GM12878 (cell line): ENCODE results near the gene IFRD1. TPM values are rescaled to one million over a fixed set of nuclear protein-coding genes. Genes with fewer than 3 reads are reported as not detected.

Experiments
- ATF7 ChIP-seq: fragments of 450-650 bp; IDR thresholded peaks from 2 replicates; pipeline ENCODE4 v1.6.1; 2016; ENCODE audit warnings: low read depth, mild to moderate bottlenecking
- CBX5 ChIP-seq: sonication (generic); IDR thresholded peaks from 2 replicates; pipeline ENCODE4 v1.6.1; 2016; ENCODE audit warnings: low read depth, moderate library complexity, mild to moderate bottlenecking, inconsistent platforms
- EED ChIP-seq: sonication (generic); IDR thresholded peaks from 2 replicates; pipeline ENCODE4 v1.6.1; 2016; ENCODE audit warnings: antibody characterized with exemption, low read depth
- NFYA ChIP-seq: IDR thresholded peaks from 2 replicates; pipeline ENCODE4 v1.6.1; 2011; ENCODE audit warnings: low read depth, mild to moderate bottlenecking, low read length, improper control_type of control experiment, borderline replicate concordance
- PAX8 ChIP-seq: fragments of 450-650 bp; IDR thresholded peaks from 2 replicates; pipeline ENCODE4 v1.6.1; 2017; ENCODE audit warnings: mild to moderate bottlenecking, moderate library complexity
- SREBF1 ChIP-seq: IDR thresholded peaks from 2 replicates; pipeline ENCODE4 v1.6.1; 2012; ENCODE audit warnings: mild to moderate bottlenecking, low read length
- TCF7 ChIP-seq: IDR thresholded peaks from 2 replicates; pipeline ENCODE4 v1.6.1; 2014; ENCODE audit warnings: antibody characterized with exemption, borderline replicate concordance
- ZNF274 ChIP-seq: IDR thresholded peaks from one replicate; pipeline ENCODE4 v1.8.0; 2011; ENCODE audit not compliant: insufficient read length, insufficient read depth
- polyA plus RNA-seq, 11 experiments: library from polyadenylated mRNA; depleted of rRNA in 4 of 11; unstranded in 6 of 11; stranded (reverse) in 5 of 11; fragments of >200 nt; fragmentation: Nextera tagmentation in 4 of 11; fragmentation: Illumina TruSeq in 1 of 11; extraction: Ambion mirVana in 4 of 11; extraction: Trizol in 1 of 11; gene quantifications; 1 replicate in 1 of 11; 2 replicates in 10 of 11; pipeline versions ENCODE4 v1.2.1 to v1.2.3, GENCODE V29; 2011 to 2016; ENCODE audit warnings: inconsistent platforms in 2 of 11, missing spikeins in 2 of 11, low read depth in 1 of 11
- total RNA-seq, 4 experiments: library from RNA; depleted of rRNA in 3 of 4; stranded (reverse); fragments of >200 nt in 3 of 4; fragmentation: Illumina TruSeq in 1 of 4; extraction: Trizol in 1 of 4; gene quantifications; 2 replicates each; pipeline versions ENCODE4 v1.2.1 to v1.2.3, GENCODE V29; 2013 to 2021
- TF ChIP-seq, protein P1 (sequence below): fragments of 150-350 bp; IDR thresholded peaks from 2 replicates; pipeline ENCODE4 v1.6.1; 2016; ENCODE audit warnings: low read depth, low read length
- TF ChIP-seq, protein P2 (sequence below): IDR thresholded peaks from 2 replicates; pipeline ENCODE4 v1.6.1; 2011; ENCODE audit warnings: low read depth, mild to moderate bottlenecking, low read length, moderate library complexity, borderline replicate concordance; ENCODE audit errors: extremely low read depth
- TF ChIP-seq, protein P3 (sequence below): fragments of 450-650 bp; IDR thresholded peaks from 2 replicates; pipeline ENCODE4 v1.6.1; 2017; ENCODE audit warnings: antibody characterized with exemption, mild to moderate bottlenecking, moderate library complexity
- TF ChIP-seq, protein P4 (sequence below): fragments of 450-650 bp; IDR thresholded peaks from 2 replicates; pipeline ENCODE4 v1.6.1; 2017; ENCODE audit warnings: low read depth, mild to moderate bottlenecking, moderate library complexity

The IFRD1 gene
- total and polyA plus RNA-seq, 10 of the 15 experiments (the other 5 are each of a cell fraction or from before 2014, with no cell fraction given): 9.6 to 31.1 (median 19.9) TPM

DNA sequence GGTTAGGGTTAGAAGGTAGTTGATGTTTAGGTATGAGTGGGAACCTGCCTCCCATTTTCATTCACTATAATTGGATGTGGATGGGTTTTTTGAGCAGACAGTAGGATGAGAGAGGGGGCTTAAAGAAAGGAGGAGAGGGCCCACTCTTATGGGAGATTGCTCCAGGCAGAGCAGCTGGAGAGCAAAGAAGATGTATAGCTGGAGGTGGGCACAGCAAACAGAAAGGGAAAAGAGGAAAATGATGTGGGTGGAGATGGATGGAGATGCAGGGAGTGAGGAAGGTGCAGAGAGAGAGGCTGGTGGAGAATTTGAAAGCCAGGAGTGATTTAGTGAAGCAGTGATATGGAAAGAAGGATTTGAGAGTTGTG lies 60.5 kb downstream of the IFRD1 start (continued):
- TF ChIP-seq, protein P1, sequence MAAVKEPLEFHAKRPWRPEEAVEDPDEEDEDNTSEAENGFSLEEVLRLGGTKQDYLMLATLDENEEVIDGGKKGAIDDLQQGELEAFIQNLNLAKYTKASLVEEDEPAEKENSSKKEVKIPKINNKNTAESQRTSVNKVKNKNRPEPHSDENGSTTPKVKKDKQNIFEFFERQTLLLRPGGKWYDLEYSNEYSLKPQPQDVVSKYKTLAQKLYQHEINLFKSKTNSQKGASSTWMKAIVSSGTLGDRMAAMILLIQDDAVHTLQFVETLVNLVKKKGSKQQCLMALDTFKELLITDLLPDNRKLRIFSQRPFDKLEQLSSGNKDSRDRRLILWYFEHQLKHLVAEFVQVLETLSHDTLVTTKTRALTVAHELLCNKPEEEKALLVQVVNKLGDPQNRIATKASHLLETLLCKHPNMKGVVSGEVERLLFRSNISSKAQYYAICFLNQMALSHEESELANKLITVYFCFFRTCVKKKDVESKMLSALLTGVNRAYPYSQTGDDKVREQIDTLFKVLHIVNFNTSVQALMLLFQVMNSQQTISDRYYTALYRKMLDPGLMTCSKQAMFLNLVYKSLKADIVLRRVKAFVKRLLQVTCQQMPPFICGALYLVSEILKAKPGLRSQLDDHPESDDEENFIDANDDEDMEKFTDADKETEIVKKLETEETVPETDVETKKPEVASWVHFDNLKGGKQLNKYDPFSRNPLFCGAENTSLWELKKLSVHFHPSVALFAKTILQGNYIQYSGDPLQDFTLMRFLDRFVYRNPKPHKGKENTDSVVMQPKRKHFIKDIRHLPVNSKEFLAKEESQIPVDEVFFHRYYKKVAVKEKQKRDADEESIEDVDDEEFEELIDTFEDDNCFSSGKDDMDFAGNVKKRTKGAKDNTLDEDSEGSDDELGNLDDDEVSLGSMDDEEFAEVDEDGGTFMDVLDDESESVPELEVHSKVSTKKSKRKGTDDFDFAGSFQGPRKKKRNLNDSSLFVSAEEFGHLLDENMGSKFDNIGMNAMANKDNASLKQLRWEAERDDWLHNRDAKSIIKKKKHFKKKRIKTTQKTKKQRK: no peak
- TF ChIP-seq, protein P2, sequence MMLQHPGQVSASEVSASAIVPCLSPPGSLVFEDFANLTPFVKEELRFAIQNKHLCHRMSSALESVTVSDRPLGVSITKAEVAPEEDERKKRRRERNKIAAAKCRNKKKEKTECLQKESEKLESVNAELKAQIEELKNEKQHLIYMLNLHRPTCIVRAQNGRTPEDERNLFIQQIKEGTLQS: no peak
- TF ChIP-seq PAX8: no peak
- no peak for TF ChIP-seq CBX5
- TF ChIP-seq, protein P3, sequence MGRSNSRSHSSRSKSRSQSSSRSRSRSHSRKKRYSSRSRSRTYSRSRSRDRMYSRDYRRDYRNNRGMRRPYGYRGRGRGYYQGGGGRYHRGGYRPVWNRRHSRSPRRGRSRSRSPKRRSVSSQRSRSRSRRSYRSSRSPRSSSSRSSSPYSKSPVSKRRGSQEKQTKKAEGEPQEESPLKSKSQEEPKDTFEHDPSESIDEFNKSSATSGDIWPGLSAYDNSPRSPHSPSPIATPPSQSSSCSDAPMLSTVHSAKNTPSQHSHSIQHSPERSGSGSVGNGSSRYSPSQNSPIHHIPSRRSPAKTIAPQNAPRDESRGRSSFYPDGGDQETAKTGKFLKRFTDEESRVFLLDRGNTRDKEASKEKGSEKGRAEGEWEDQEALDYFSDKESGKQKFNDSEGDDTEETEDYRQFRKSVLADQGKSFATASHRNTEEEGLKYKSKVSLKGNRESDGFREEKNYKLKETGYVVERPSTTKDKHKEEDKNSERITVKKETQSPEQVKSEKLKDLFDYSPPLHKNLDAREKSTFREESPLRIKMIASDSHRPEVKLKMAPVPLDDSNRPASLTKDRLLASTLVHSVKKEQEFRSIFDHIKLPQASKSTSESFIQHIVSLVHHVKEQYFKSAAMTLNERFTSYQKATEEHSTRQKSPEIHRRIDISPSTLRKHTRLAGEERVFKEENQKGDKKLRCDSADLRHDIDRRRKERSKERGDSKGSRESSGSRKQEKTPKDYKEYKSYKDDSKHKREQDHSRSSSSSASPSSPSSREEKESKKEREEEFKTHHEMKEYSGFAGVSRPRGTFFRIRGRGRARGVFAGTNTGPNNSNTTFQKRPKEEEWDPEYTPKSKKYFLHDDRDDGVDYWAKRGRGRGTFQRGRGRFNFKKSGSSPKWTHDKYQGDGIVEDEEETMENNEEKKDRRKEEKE: no peak
- TF ChIP-seq SREBF1: no peak
- TF ChIP-seq, protein P4, sequence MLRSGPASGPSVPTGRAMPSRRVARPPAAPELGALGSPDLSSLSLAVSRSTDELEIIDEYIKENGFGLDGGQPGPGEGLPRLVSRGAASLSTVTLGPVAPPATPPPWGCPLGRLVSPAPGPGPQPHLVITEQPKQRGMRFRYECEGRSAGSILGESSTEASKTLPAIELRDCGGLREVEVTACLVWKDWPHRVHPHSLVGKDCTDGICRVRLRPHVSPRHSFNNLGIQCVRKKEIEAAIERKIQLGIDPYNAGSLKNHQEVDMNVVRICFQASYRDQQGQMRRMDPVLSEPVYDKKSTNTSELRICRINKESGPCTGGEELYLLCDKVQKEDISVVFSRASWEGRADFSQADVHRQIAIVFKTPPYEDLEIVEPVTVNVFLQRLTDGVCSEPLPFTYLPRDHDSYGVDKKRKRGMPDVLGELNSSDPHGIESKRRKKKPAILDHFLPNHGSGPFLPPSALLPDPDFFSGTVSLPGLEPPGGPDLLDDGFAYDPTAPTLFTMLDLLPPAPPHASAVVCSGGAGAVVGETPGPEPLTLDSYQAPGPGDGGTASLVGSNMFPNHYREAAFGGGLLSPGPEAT: no peak
- TF ChIP-seq ZNF274: no peak
- no peak for TF ChIP-seq TCF7
- TF ChIP-seq NFYA: no peak
- no peak for TF ChIP-seq ATF7
- TF ChIP-seq EED: no peak
